B cell (primary cell): ENCODE measurements around the gene LRRC4C. TPM values are rescaled to one million over a fixed set of nuclear protein-coding genes. Genes with fewer than 3 reads are reported as not detected.

Experiments used
- ATAC-seq: fragments of 200-7000 bp; cut with Tn5 transposase; one replicate; pipeline ENCODE4 v1.10.0; 2021; ENCODE audit warnings: low read depth, mild to moderate bottlenecking, moderate number of reproducible peaks, moderate library complexity
- CTCF ChIA-PET: fragments of 350-600 bp; sonication (Branson Sonifier 250); formaldehyde crosslinking; loops from one replicate; lab custom pipeline; 2021; ENCODE audit warnings: antibody characterized with exemption, inconsistent platforms; lab: Charles Lee
- POLR2A ChIA-PET: fragments of 350-600 bp; sonication (Branson Sonifier 250); formaldehyde crosslinking; loops from one replicate; lab custom pipeline; 2021; ENCODE audit warnings: antibody characterized with exemption; lab: Charles Lee
- DNase-seq: peaks from one replicate; pipeline ENCODE4 v3.0.0; 2013
- H2AFZ ChIP-seq: 2 replicates; pipeline ENCODE4 v1.6.1; 2012; ENCODE audit warnings: mild to moderate bottlenecking, low read depth, low read length; ENCODE audit not compliant: insufficient read depth, poor library complexity, severe bottlenecking
- H3K27ac ChIP-seq, 2 donors: 1 replicate in 1 of 2; 2 replicates in 1 of 2; pipeline ENCODE4 v1.5.1; 2012 to 2013; ENCODE audit warnings: low read length in 2 of 2, mild to moderate bottlenecking in 2 of 2, moderate library complexity in 1 of 2
- H3K27me3 ChIP-seq, 4 experiments: fragments of 200-600 bp in 1 of 4; sonication (generic) in 1 of 4; replicated peaks in 1 of 4; 1 replicate in 2 of 4; 2 replicates in 2 of 4; pipeline versions ENCODE4 v1.6.1 to v1.7.0; 2013 to 2016; ENCODE audit warnings: low read length in 3 of 4, mild to moderate bottlenecking in 2 of 4, mixed read lengths in 1 of 4, moderate library complexity in 1 of 4; ENCODE audit not compliant: insufficient read depth in 4 of 4, control insufficient read depth in 3 of 4; ENCODE audit errors: control extremely low read depth in 1 of 4
- H3K36me3 ChIP-seq, 2 experiments: replicated peaks in 1 of 2; 1 replicate in 1 of 2; 2 replicates in 1 of 2; pipeline versions ENCODE4 v1.6.1 to v1.7.1; 2013; ENCODE audit warnings: low read length in 1 of 2; ENCODE audit not compliant: insufficient read depth in 2 of 2, control insufficient read depth in 1 of 2; ENCODE audit errors: control extremely low read depth in 1 of 2, extremely low read depth in 1 of 2
- H3K4me1 ChIP-seq, 2 donors: fragments of 200-600 bp in 1 of 2; sonication (generic) in 1 of 2; 1 replicate in 1 of 2; 2 replicates in 1 of 2; pipeline versions ENCODE4 v1.5.1 to v1.6.1; 2013 to 2017; ENCODE audit warnings: low read length in 2 of 2; ENCODE audit not compliant: control insufficient read depth in 2 of 2, insufficient read depth in 2 of 2
- H3K4me2 ChIP-seq: replicated peaks from 2 replicates; pipeline ENCODE3; 2012; ENCODE audit warnings: mild to moderate bottlenecking, low read depth, low read length; ENCODE audit not compliant: poor library complexity, severe bottlenecking
- H3K4me3 ChIP-seq, 5 experiments: fragments of 200-600 bp in 1 of 5; sonication (generic) in 1 of 5; 1 replicate in 3 of 5; 2 replicates in 2 of 5; pipeline versions ENCODE4 v1.5.1 to v1.7.0; 2011 to 2016; ENCODE audit warnings: low read length in 4 of 5, mild to moderate bottlenecking in 4 of 5, low read depth in 2 of 5, control low read depth in 1 of 5, moderate library complexity in 1 of 5; ENCODE audit not compliant: insufficient read depth in 1 of 5; ENCODE audit errors: control extremely low read depth in 1 of 5, extremely low read depth in 1 of 5
- H3K79me2 ChIP-seq: fragments of 200-600 bp; sonication (generic); one replicate; pipeline ENCODE4 v1.6.0; 2016; ENCODE audit warnings: low read length; ENCODE audit not compliant: control insufficient read depth, insufficient read depth
- H3K9ac ChIP-seq: fragments of 200-600 bp; sonication (generic); 2 replicates; pipeline ENCODE4 v1.6.1; 2017; ENCODE audit warnings: mild to moderate bottlenecking, low read length, moderate library complexity
- H3K9me3 ChIP-seq, 3 donors: one replicate each; pipeline versions ENCODE4 v1.6.1 to v1.7.1; 2013; ENCODE audit warnings: low read length in 2 of 3; ENCODE audit not compliant: control insufficient read depth in 2 of 3, insufficient read depth in 1 of 3; ENCODE audit errors: control extremely low read depth in 1 of 3
- H4K20me1 ChIP-seq: 2 replicates; pipeline ENCODE4 v1.6.0; 2012; ENCODE audit warnings: mild to moderate bottlenecking, low read length; ENCODE audit not compliant: insufficient read depth, control insufficient read depth, poor library complexity, severe bottlenecking
- H3K27ac Mint-ChIP-seq: one replicate; pipeline ENCODE4 v1.8.0; 2021; ENCODE audit warnings: mixed read lengths
- H3K27me3 Mint-ChIP-seq: one replicate; pipeline ENCODE4 v1.8.0; 2021; ENCODE audit warnings: mixed read lengths
- H3K4me1 Mint-ChIP-seq: one replicate; pipeline ENCODE4 v1.8.0; 2021; ENCODE audit warnings: mixed read lengths
- H3K4me3 Mint-ChIP-seq: one replicate; pipeline ENCODE4 v1.8.0; 2021; ENCODE audit warnings: mixed read lengths
- H3K9me3 Mint-ChIP-seq: one replicate; pipeline ENCODE4 v1.8.0; 2022; ENCODE audit warnings: mixed read lengths; ENCODE audit not compliant: insufficient read depth
- CTCF ChIP-seq: fragments of 200-600 bp; IDR thresholded peaks from one replicate; pipeline ENCODE4 v1.8.0; 2022; ENCODE audit warnings: antibody characterized with exemption, mild to moderate bottlenecking
- EZH2 ChIP-seq: IDR thresholded peaks from 2 replicates; pipeline ENCODE4 v1.6.1; 2012; ENCODE audit warnings: borderline replicate concordance, low read depth, mild to moderate bottlenecking, moderate library complexity, low read length; ENCODE audit not compliant: insufficient read depth, poor library complexity, severe bottlenecking
- WGBS: methylation state at CpG from one replicate; pipeline ENCODE4 v1.1.5; 2013; ENCODE audit warnings: missing lambda C conversion rate; ENCODE audit not compliant: insufficient coverage; 5-methylcytosine and 5-hydroxymethylcytosine counted together
- intact Hi-C: fragments of 100-400 bp; cut with micrococcal nuclease; formaldehyde crosslinking; loops from one replicate; pipeline ENCODE4 v1.10.0; 2022
- polyA plus RNA-seq: library from polyadenylated mRNA; depleted of rRNA; stranded (reverse); fragments of >200 nt; gene quantifications from 2 replicates; pipeline ENCODE4 v1.2.3, GENCODE V29; 2012
- total RNA-seq, 2 donors: library from RNA; stranded (reverse); fragments of 120-200 nt in 1 of 2; gene quantifications; 1 replicate in 1 of 2; 2 replicates in 1 of 2; pipeline versions ENCODE4 v1.2.3 to v1.2.4, GENCODE V29; 2013 to 2022

The LRRC4C gene
- total and polyA plus RNA-seq, 2 donors (not counting 1 experiment from before 2014, with no cell fraction given), result 0.57 TPM; not detected in 1

- H3K9me3 ChIP-seq, result peaks cover 0 to 2% (median 0%) of the 10 kb centered on the region in 3 donors
- H3K4me3 ChIP-seq, result no peak overlapping the region
- H3K4me1 ChIP-seq, result no peaks in the 10 kb centered on the region
- Mint-ChIP-seq H3K4me1 (no peaks in the 10 kb centered on the region), H3K9me3 (peaks cover 3% of the 10 kb centered on the region), H3K4me3 (no peak overlapping the region), H3K27ac (no peak overlapping the region), H3K27me3 (no peaks in the 10 kb centered on the region)
- no peak overlapping the region for H2AFZ ChIP-seq
- no peak overlapping the region for H3K4me2 ChIP-seq
- ATAC-seq (no peak), DNase-seq (no peak)
- 80% methylated on average over 1 of the region's 3 CpGs for WGBS
- no peak for TF ChIP-seq EZH2
- no peak for TF ChIP-seq CTCF
- POLR2A ChIA-PET, result no interaction called here
- no peaks in the 10 kb centered on the region for H4K20me1 ChIP-seq
- CTCF ChIA-PET, result no interaction called here
- no peaks in the 10 kb centered on the region for H3K27me3 ChIP-seq
- H3K79me2 ChIP-seq, result no peaks in the 10 kb centered on the region
- H3K9ac ChIP-seq, result no peak overlapping the region
- intact Hi-C loops, result no loop called here
- H3K36me3 ChIP-seq, result no peaks in the 10 kb centered on the region
- no peak overlapping the region for H3K27ac ChIP-seq
Observed at GRCh38 chr11:40337118-40337517, 1122.3 kb downstream of the LRRC4C start.

- no peaks in the 10 kb centered on the region for H3K27me3 ChIP-seq
- H3K36me3 ChIP-seq, result no peaks in the 10 kb centered on the region
- H3K27ac Mint-ChIP-seq, result no peak overlapping the region
- H3K27me3 Mint-ChIP-seq, result no peaks in the 10 kb centered on the region
- no peak overlapping the region for H2AFZ ChIP-seq
- H3K4me1 Mint-ChIP-seq, result no peaks in the 10 kb centered on the region
- no peaks in the 10 kb centered on the region for H3K9me3 ChIP-seq
- no peaks in the 10 kb centered on the region for H4K20me1 ChIP-seq
- TF ChIP-seq EZH2 (no peak), CTCF (no peak)
- H3K4me1 ChIP-seq, result no peaks in the 10 kb centered on the region
- no peak overlapping the region for H3K4me3 ChIP-seq
- H3K4me3 Mint-ChIP-seq, result no peak overlapping the region
- H3K9me3 Mint-ChIP-seq, result peaks cover 3% of the 10 kb centered on the region
- ChIA-PET POLR2A (no interaction called here), CTCF (no interaction called here)
- DNase-seq (no peak), ATAC-seq (no peak)
- H3K9ac ChIP-seq, result no peak overlapping the region
- H3K27ac ChIP-seq, result no peak overlapping the region
- intact Hi-C loops, result no loop called here
- 0% methylated on average over 2 of the region's 5 CpGs for WGBS
- no peaks in the 10 kb centered on the region for H3K79me2 ChIP-seq
- no peak overlapping the region for H3K4me2 ChIP-seq
Observed at GRCh38 chr11:40328890-40329614, 1130.4 kb downstream of the LRRC4C start.
